ENCODE results near the gene OSBPL10. TPM values are rescaled to one million over a fixed set of nuclear protein-coding genes. Genes with fewer than 3 reads are reported as not detected.
A peak's percentile ranks its signal among the peaks of the same experiment; 100 is the strongest.
"Not testable (repeated sequence)": the region's sequence is repeated elsewhere in the genome, so short reads cannot be mapped to it uniquely, and the experiment has no call there.

OSBPL10 gene
- total RNA-seq, 2 experiments from 2014 or later, result 0.09 to 0.22 TPM

DNA sequence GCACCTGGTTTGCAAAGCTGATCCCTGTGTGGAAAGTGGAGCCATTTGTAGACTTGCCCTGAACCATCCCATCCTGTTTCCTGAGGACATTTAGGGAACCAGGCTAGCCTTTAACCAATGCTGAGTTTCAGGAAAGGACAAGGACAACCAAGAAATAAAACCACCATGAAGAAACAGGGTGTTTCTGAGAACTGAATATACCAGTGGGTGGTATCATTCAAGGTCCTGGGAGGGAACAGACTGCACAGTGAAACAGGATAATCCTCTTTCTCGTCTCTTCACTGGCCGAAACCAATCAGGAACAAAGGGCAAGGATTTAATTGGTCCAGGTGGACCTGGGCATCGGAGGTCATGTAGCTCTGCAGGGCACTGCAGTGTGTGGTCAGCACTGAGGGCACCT is 22.3 kb upstream of the OSBPL10 start:
- Mint-ChIP-seq H3K9me3 (peaks cover 1% of the 10 kb centered on the region), H3K27ac (no peak overlapping the region), H3K4me3 (no peak overlapping the region), H3K36me3 (no peaks in the 10 kb centered on the region), H3K4me1 (peaks cover 1% of the 10 kb centered on the region), H3K27me3 (peaks cover 2% of the 10 kb centered on the region)
- POLR2A ChIA-PET, result no interaction called here
- DNase-seq, result no peak
- no peak for ATAC-seq (ENCODE audit: low read depth)

DNA sequence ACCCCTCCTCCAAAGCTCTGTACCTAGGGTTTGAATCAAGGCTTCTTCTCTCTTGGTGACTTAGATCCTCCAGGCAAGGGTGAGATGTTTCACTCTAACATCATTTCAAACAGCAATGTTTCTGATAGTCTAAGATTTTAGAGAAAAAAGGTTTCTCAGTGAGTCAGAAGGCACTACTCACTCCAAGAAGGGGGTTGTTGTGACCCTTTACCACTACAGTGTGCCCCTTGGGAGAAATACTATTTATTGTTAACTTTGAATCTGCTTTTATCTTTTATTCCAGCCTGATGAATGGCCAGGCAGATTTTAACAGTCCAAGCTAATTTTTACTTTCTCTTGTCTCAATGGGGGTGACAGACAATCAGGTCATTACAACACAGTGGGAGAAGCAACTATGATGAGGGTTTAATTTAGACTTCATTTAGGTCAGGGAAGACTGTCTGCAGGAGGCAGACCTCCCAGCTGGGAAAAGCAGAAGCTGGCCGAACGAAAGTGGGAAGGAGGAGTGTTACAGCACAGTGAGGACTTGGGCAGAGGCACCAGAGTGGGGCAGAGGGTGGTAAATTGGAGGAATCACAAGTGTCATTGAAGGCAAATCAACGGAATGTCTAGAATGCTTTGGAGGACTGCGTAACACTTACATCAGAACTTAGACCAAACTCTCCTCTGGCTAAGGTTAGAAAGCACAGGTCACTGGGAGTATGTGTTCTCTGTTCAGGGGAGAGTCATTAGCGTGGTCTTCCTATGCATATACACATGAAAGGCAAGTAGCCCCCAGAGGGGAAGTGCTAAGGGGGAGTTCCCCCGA is 21.7 kb upstream of the OSBPL10 start:
- Mint-ChIP-seq H3K36me3 (no peaks in the 10 kb centered on the region), H3K4me3 (no peak overlapping the region), H3K4me1 (peaks cover 1% of the 10 kb centered on the region), H3K27me3 (peaks cover 2% of the 10 kb centered on the region), H3K27ac (no peak overlapping the region), H3K9me3 (peaks cover 1% of the 10 kb centered on the region)
- no peak for DNase-seq
- POLR2A ChIA-PET, result no interaction called here
- no peak for ATAC-seq (ENCODE audit: low read depth)

GRCh38 chr3:32000877-32001276 is 19.8 kb upstream of the OSBPL10 start:
- no peak for DNase-seq

DNA sequence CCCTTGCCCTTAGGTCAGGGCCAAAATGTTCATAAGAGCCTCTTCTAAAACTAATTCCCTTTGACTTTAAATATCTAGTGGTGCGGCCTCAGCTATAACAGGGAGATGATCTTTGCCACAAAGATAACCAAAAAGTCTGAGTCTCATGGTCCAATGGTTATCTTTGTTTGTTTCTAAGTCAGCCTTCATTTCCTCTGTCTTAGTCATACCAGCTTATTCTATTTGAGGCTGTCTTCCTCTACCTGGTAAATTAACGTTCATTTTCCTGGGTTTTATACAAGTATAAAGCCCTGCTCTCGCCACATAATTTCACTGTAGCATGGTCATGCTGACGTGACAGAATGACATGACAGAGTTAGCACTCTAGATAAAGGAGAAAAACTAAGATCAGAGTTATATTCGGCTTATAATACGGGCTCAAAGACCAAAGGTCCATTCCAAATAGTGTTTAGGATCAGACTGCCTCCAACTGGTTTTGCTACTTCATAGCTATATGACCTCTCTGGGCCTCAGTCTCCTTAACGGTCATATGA is 18.9 kb upstream of the OSBPL10 start:
- DNase-seq (no peak), ATAC-seq (ENCODE audit: low read depth) (no peak)
- POLR2A ChIA-PET, result no interaction called here
- Mint-ChIP-seq H3K4me3 (no peak overlapping the region), H3K27ac (no peak overlapping the region), H3K9me3 (peaks cover 2% of the 10 kb centered on the region), H3K27me3 (peaks cover 5% of the 10 kb centered on the region), H3K36me3 (no peaks in the 10 kb centered on the region), H3K4me1 (peaks cover 1% of the 10 kb centered on the region)

More at GRCh38 chr3:32000877-32001276, 19.8 kb upstream of the OSBPL10 start:
- no peak for ATAC-seq (ENCODE audit: low read depth)
- POLR2A ChIA-PET, result no interaction called here
- Mint-ChIP-seq H3K9me3 (peaks cover 2% of the 10 kb centered on the region), H3K4me1 (peaks cover 1% of the 10 kb centered on the region), H3K36me3 (no peaks in the 10 kb centered on the region), H3K27ac (no peak overlapping the region), H3K27me3 (peaks cover 5% of the 10 kb centered on the region), H3K4me3 (no peak overlapping the region)

DNA sequence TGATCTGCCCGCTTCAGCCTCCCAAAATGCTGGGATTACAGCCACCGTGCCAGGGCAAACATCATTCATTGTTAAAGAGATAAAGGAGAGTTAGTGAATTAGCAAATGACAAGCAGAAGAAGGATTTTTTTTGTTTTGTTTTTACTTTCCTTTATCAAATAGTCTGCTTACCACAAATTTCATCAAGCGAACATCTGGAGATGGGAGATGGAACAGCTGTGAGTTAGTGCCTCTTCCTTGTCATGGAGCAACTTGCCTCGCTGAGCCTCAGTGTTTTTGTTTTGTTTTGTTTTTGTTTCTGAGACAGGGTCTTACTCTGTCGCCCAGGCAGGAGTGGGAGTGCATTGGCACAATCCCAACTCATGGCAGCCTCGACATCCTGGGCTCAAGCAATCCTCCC is 16.4 kb upstream of the OSBPL10 start:
- POLR2A ChIA-PET, result no interaction called here
- peaks cover 1% of the 10 kb centered on the region for H3K4me1 Mint-ChIP-seq
- DNase-seq, result no peak
- peaks cover 9% of the 10 kb centered on the region for H3K27me3 Mint-ChIP-seq
- ATAC-seq (ENCODE audit: low read depth), result no peak
- H3K36me3 Mint-ChIP-seq, result no peaks in the 10 kb centered on the region
- H3K9me3 Mint-ChIP-seq, result peaks cover 8% of the 10 kb centered on the region
- no peak overlapping the region for H3K27ac Mint-ChIP-seq
- no peak overlapping the region for H3K4me3 Mint-ChIP-seq

GRCh38 chr3:31996195-31996594 is 15.1 kb upstream of the OSBPL10 start:
- H3K27ac Mint-ChIP-seq, result no peak overlapping the region
- no peak for DNase-seq
- peaks cover 1% of the 10 kb centered on the region for H3K4me1 Mint-ChIP-seq

DNA sequence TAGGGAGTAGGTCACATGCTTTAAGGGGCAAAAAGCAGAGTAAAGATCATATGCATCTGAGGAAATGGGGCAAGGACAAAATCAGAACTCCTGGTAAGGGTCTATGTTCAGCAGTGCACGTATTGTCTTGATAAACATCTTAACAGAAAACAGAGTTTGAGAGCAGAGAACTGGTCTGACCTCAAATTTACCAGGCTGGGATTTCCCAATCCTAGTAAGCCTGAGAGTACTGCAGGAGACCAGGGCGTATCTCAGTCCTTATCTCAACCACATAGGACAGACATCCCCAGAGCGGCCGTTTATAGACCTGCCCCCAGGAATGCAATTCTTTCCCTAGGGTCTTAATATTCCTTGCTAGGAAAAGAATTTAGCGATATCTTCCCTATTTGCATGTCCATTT is 14.0 kb upstream of the OSBPL10 start:
- ATAC-seq (ENCODE audit: low read depth); H3K27me3 Mint-ChIP-seq; H3K27ac Mint-ChIP-seq; H3K36me3 Mint-ChIP-seq; H3K4me1 Mint-ChIP-seq; H3K4me3 Mint-ChIP-seq; DNase-seq; POLR2A ChIA-PET: not testable (repeated sequence)
- H3K9me3 Mint-ChIP-seq, result peaks cover 12% of the 10 kb centered on the region

More at GRCh38 chr3:31996195-31996594, 15.1 kb upstream of the OSBPL10 start:
- Mint-ChIP-seq H3K36me3 (no peaks in the 10 kb centered on the region), H3K9me3 (peaks cover 11% of the 10 kb centered on the region), H3K27me3 (peaks cover 9% of the 10 kb centered on the region), H3K4me3 (no peak overlapping the region)
- ATAC-seq (ENCODE audit: low read depth), result no peak
- POLR2A ChIA-PET, result no interaction called here

- DNase-seq (no peak), ATAC-seq (ENCODE audit: low read depth) (no peak)
- Mint-ChIP-seq H3K27ac (no peak overlapping the region), H3K4me3 (no peak overlapping the region), H3K4me1 (no peaks in the 10 kb centered on the region), H3K27me3 (peaks cover 9% of the 10 kb centered on the region), H3K36me3 (no peaks in the 10 kb centered on the region), H3K9me3 (peaks cover 11% of the 10 kb centered on the region)
- POLR2A ChIA-PET, result no interaction called here
Measured at GRCh38 chr3:31993843-31994242, 12.8 kb upstream of the OSBPL10 start.

DNA sequence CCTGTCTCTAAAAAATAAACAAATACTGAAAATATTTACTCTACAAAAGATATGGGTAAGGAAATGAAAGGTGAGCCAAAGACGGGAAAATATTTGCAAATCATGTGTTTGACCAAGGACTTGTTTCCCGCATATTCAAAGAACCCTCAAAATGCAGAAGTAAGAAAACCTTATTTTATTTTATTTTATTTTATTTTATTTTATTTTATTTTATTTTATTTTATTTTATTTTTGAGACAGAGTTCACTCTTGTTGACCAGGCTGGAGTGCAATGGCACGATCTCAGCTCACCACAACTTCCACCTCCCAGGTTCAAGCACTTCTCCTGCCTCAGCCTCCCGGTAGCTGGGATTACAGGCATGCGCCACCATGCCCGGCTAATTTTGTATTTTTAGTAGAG is 11.9 kb upstream of the OSBPL10 start:
- H3K27me3 Mint-ChIP-seq; H3K36me3 Mint-ChIP-seq; H3K4me3 Mint-ChIP-seq; H3K4me1 Mint-ChIP-seq; ATAC-seq (ENCODE audit: low read depth); H3K27ac Mint-ChIP-seq; POLR2A ChIA-PET; DNase-seq: not testable (repeated sequence)
- H3K9me3 Mint-ChIP-seq, result peaks cover 13% of the 10 kb centered on the region

DNA sequence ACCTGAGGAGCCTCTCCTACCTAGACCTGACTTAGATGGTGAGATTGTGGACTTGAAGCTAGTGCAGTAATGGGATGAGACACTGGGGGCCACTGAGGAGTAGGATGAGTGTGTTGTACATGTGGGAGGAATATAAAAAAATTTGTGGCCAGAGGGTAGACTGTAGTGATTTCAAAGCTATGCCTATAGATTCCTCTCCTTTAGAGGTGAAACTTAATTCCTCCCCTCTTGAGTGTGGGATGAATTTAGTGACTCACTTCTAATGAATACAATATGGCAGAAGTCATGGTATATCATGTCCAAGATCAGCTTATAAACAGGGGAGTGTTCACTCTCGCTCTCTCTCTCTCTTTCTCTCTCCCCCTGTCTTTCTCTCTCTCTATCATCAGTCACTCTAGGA is 7.2 kb upstream of the OSBPL10 start:
- DNase-seq, result no peak
- Mint-ChIP-seq H3K36me3 (no peaks in the 10 kb centered on the region), H3K27me3 (peaks cover under 1% of the 10 kb centered on the region), H3K4me1 (no peaks in the 10 kb centered on the region), H3K27ac (no peak overlapping the region), H3K4me3 (no peak overlapping the region), H3K9me3 (peaks cover 6% of the 10 kb centered on the region)
- ATAC-seq (ENCODE audit: low read depth), result no peak
- POLR2A ChIA-PET, result no interaction called here

DNA sequence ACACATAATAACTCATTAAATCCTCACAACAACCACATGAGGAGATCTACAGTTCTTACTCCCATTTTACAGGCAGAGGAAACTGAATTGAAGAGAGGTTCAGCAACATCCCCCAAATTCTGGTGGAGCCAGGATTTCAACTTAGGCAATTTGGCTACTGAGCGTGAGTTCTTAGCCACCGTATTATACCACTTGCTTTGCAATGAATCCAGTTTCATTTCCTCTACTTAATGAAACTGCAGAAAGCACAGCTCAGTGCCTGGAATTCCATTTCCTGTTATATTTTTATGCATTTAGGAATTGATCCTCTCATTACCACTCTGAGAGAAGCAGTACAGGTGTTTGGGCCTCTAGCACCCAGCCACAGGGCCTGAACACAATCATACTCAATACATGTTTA is 4.8 kb upstream of the OSBPL10 start:
- POLR2A ChIA-PET, result no interaction called here
- Mint-ChIP-seq H3K27me3 (peaks cover 21% of the 10 kb centered on the region), H3K36me3 (no peaks in the 10 kb centered on the region), H3K4me1 (peaks cover 3% of the 10 kb centered on the region), H3K4me3 (no peak overlapping the region), H3K9me3 (peaks cover 2% of the 10 kb centered on the region), H3K27ac (no peak overlapping the region)
- ATAC-seq (ENCODE audit: low read depth), result no peak
- DNase-seq, result no peak

DNA sequence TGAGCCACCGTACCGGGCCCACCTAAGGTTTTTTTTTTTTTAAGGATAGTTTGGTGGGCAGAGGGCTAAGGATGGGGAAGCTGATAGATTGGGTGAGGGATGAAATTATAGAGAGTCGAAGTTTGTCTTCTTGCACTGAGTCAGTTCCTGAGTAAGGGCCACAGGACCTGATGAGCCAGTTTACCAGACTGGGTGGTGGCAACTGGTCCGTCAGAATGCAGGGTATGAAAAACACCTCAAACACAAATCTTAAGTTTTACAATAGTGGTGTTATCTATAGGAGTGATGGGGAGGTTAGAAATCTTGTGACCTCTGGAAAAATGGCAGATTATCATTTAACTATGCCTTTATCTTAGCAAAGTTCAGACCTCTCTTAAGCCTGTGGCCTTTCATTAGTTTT is 3.3 kb upstream of the OSBPL10 start:
- no peaks in the 10 kb centered on the region for H3K36me3 Mint-ChIP-seq
- POLR2A ChIA-PET, result no interaction called here

DNA sequence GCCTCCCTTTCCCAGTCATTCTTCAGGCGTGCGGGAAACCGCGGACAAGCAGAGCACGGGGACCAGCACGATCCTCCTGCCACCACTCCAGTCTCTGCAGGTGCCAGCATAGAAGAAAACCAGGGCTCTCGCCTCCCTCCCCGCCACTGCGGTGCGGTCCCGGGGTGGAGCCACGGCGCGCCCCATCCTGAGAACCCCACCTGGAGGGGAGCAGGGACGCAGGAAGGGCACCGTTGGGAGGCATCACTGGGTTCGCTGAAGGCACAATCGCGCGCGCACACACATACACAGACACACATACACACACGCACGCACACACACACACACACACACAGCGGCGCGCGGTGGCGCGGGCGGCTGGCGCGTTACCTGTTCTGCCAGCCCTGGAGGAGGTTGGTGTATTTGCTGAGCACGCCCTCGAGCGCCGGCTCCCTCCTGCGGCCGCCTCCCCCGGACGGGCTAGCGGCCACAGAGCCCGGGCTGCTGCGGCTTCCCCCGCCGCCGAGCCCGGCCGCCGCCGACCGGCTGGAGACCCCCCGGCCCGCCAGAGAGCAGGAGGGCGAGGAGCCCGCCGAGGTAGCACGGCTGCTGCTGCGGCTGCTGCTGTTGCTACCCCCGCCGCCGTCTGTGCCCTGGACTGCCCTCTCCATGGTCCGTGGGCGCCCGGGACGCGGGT is 394 bp downstream of the OSBPL10 start:
- peaks cover 42% of the 10 kb centered on the region for H3K27me3 Mint-ChIP-seq
- peaks cover 10% of the 10 kb centered on the region for H3K4me1 Mint-ChIP-seq
- peak overlapping the region; percentile 80 for H3K4me3 Mint-ChIP-seq
- POLR2A ChIA-PET, result no interaction called here
- ATAC-seq (ENCODE audit: low read depth), result peak; percentile 68
- no peak overlapping the region for H3K27ac Mint-ChIP-seq
- H3K9me3 Mint-ChIP-seq, result no peaks in the 10 kb centered on the region
- H3K36me3 Mint-ChIP-seq, result peaks cover 2% of the 10 kb centered on the region
- DNase-seq, result peak; percentile 62

More for the DNA sequence above, 3.3 kb upstream of the OSBPL10 start:
- H3K9me3 Mint-ChIP-seq, result peaks cover 2% of the 10 kb centered on the region
- no peak overlapping the region for H3K4me3 Mint-ChIP-seq
- peaks cover 31% of the 10 kb centered on the region for H3K27me3 Mint-ChIP-seq
- no peak overlapping the region for H3K27ac Mint-ChIP-seq
- no peak for DNase-seq
- ATAC-seq (ENCODE audit: low read depth), result no peak
- peaks cover 9% of the 10 kb centered on the region for H3K4me1 Mint-ChIP-seq
